ENCODE measurements around the gene RAMACL.
"Not testable (repeated sequence)": the region's sequence is repeated elsewhere in the genome, so short reads cannot be mapped to it uniquely, and the experiment has no call there.

DNA sequence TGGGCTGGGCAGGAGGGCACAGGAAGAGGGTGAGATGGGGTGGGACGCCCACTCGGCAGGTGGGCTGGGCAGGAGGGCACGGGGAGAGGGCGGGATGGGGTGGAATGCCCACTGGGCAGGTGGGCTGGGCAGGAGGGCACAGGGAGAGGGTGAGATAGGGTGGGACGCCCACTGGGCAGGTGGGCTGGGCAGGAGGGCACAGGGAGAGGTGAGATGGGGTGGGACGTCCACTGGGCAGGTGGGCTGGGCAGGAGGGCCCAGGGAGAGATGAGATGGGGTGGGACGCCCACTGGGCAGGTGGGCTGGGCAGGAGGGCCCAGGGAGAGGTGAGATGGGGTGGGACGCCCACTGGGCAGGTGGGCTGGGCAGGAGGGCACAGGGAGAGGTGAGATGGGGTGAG lies 4.7 kb downstream of the RAMACL start:
- TF ChIP-seq, protein P1, sequence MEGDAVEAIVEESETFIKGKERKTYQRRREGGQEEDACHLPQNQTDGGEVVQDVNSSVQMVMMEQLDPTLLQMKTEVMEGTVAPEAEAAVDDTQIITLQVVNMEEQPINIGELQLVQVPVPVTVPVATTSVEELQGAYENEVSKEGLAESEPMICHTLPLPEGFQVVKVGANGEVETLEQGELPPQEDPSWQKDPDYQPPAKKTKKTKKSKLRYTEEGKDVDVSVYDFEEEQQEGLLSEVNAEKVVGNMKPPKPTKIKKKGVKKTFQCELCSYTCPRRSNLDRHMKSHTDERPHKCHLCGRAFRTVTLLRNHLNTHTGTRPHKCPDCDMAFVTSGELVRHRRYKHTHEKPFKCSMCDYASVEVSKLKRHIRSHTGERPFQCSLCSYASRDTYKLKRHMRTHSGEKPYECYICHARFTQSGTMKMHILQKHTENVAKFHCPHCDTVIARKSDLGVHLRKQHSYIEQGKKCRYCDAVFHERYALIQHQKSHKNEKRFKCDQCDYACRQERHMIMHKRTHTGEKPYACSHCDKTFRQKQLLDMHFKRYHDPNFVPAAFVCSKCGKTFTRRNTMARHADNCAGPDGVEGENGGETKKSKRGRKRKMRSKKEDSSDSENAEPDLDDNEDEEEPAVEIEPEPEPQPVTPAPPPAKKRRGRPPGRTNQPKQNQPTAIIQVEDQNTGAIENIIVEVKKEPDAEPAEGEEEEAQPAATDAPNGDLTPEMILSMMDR (IDR thresholded peaks at IDR 0.05), result not testable (repeated sequence)
- not testable (repeated sequence) for TF ChIP-seq POLR2A (IDR thresholded peaks at IDR 0.05)

Data from uterus (tissue), 2 donors.